Nephron progenitor cell (in vitro differentiated cells): ENCODE data around the gene TMEM271.

Experiments used
- DNase-seq: peaks from one replicate; pipeline ENCODE4 v3.0.0; 2021
- H3K27ac Mint-ChIP-seq: 2 replicates; pipeline ENCODE4 v1.8.0; 2021; ENCODE audit warnings: mild to moderate bottlenecking, moderate library complexity, mixed read lengths
- H3K27me3 Mint-ChIP-seq: 2 replicates; pipeline ENCODE4 v1.8.0; 2021; ENCODE audit warnings: mild to moderate bottlenecking, low read depth, mixed read lengths; ENCODE audit not compliant: poor library complexity
- H3K36me3 Mint-ChIP-seq: 2 replicates; pipeline ENCODE4 v1.8.0; 2021; ENCODE audit warnings: low read depth, mixed read lengths
- H3K4me1 Mint-ChIP-seq: 2 replicates; pipeline ENCODE4 v1.8.0; 2021; ENCODE audit warnings: mixed read lengths
- H3K4me3 Mint-ChIP-seq: 2 replicates; pipeline ENCODE4 v1.8.0; 2021; ENCODE audit warnings: mild to moderate bottlenecking, moderate library complexity, mixed read lengths
- H3K9me3 Mint-ChIP-seq: 2 replicates; pipeline ENCODE4 v1.8.0; 2021; ENCODE audit warnings: mild to moderate bottlenecking, moderate library complexity, mixed read lengths
- TF ChIP-seq, protein P1 (sequence below): fragments of 200-600 bp; sonication (generic); IDR thresholded peaks from 2 replicates; pipeline ENCODE4 v1.5.0; 2021; ENCODE audit warnings: antibody characterized with exemption

TMEM271 gene

DNA sequence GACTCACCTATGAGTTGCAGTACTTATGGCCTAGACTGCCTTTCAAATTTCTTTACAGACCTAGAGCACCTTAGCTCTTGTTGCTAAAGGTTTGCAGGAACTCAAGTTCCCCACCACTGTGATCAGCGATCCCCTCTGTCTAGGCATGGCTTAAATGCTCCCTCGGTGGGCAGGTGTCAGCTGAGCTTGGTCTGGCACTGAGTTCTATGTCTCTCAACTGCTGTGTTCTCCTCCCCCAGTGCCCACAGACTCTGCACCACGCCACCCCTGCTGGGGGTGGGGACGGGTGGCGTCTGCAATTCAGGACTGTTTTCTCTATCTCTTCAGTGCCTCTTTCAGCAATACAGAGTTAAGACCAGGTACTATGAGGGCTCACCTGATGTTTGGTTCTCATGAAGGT lies 30.5 kb downstream of the TMEM271 start:
- DNase-seq = no peak
- H3K4me3 Mint-ChIP-seq = no peak overlapping the region
- H3K36me3 Mint-ChIP-seq = no peaks in the 10 kb centered on the region
- no peaks in the 10 kb centered on the region for H3K4me1 Mint-ChIP-seq
- H3K27ac Mint-ChIP-seq = no peak overlapping the region
- peaks cover 40% of the 10 kb centered on the region for H3K27me3 Mint-ChIP-seq
- H3K9me3 Mint-ChIP-seq = peaks cover 5% of the 10 kb centered on the region
- TF ChIP-seq, protein P1, sequence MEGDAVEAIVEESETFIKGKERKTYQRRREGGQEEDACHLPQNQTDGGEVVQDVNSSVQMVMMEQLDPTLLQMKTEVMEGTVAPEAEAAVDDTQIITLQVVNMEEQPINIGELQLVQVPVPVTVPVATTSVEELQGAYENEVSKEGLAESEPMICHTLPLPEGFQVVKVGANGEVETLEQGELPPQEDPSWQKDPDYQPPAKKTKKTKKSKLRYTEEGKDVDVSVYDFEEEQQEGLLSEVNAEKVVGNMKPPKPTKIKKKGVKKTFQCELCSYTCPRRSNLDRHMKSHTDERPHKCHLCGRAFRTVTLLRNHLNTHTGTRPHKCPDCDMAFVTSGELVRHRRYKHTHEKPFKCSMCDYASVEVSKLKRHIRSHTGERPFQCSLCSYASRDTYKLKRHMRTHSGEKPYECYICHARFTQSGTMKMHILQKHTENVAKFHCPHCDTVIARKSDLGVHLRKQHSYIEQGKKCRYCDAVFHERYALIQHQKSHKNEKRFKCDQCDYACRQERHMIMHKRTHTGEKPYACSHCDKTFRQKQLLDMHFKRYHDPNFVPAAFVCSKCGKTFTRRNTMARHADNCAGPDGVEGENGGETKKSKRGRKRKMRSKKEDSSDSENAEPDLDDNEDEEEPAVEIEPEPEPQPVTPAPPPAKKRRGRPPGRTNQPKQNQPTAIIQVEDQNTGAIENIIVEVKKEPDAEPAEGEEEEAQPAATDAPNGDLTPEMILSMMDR = no peak

DNA sequence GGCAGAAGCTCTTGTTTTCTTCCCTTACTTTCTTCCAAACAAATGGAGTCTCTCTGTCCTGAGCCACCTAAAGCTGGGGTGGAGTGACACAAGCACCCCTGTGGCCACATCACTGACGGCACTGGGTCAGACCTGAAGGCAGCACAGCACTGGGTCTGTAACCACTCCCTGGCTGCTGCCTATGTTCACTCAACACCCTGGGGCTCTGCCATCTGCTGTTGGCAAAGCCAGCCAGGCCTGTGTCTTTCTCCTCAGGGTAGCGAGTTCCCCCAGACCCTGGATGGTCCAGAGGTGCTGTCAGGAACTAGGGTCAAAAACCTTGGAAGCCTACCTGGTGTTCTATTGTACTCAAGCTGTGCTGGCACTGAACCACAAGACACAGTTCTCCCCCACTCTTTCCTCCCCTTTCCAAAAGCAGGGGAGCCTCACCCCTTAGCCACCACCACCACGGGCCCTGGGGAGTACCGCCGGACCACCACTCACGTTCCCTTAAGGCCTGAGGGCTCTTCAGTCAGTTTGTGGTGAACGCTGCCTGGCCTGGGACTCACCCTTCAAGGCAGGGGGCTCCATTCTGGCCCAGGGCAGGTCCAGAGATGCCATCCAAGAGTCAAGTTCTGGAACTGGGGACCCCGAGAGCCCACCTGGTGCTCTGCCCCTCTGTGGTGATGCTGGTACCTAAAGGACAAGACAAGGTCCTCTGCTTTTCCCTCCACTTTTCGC lies 31.5 kb downstream of the TMEM271 start:
- TF ChIP-seq, protein P1 = no peak
- H3K27me3 Mint-ChIP-seq = peaks cover 39% of the 10 kb centered on the region
- no peaks in the 10 kb centered on the region for H3K4me1 Mint-ChIP-seq
- no peak for DNase-seq
- no peak overlapping the region for H3K27ac Mint-ChIP-seq
- H3K36me3 Mint-ChIP-seq = no peaks in the 10 kb centered on the region
- no peak overlapping the region for H3K4me3 Mint-ChIP-seq
- peaks cover 2% of the 10 kb centered on the region for H3K9me3 Mint-ChIP-seq

DNA sequence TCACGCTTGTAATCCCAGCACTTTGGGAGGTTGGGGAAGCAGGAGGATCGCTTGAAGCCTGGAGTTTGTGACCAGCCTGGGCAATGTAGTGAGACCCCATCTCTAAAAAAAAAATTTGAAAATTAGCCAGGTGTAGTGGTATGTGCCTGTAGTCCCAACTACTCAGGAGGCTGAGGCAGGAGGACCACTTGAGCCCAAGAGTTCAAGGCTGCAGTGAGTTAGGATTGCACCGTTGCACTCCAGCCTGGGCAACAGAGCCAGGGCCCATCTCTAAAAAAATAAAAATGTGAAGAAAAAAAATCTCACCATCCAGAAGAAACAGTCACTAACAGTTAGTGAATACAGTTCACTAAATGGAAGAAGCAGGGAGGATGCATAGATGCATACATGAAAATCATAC lies 34.8 kb downstream of the TMEM271 start:
- Mint-ChIP-seq H3K36me3 (no peaks in the 10 kb centered on the region), H3K4me3 (no peak overlapping the region), H3K4me1 (no peaks in the 10 kb centered on the region), H3K9me3 (no peaks in the 10 kb centered on the region), H3K27ac (no peak overlapping the region), H3K27me3 (peaks cover 29% of the 10 kb centered on the region)
- TF ChIP-seq, protein P1 = no peak
- DNase-seq = no peak

DNA sequence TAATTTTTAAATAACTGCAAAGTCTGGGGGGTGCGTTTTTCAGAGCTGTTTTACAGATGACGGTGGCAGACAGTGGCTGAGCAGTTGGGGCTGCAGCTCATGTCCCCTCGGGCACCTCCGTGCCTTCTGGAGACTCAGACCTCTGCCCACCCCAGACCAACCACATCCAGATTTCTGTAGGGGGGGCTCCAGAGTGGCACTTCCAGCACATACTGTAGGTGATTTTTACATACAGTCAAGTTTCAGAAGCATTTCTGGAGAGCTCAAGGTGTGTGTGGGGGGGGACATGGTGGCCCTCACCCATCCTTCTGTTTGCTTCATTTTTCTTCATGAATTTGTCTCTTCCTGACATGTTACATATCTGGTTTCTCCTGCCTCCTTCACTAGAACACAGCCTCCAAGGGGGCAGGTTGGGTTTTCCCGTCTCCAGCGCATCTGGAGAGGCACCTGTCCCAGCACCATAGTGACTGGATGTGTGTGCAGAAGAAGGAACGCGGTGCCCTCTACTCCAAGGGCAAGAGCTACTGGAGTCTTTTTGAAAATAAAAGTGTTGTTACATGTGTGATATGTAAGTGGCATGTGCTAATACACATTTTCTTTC lies 37.5 kb downstream of the TMEM271 start:
- H3K27ac Mint-ChIP-seq = no peak overlapping the region
- H3K9me3 Mint-ChIP-seq = no peaks in the 10 kb centered on the region
- DNase-seq = no peak
- H3K4me3 Mint-ChIP-seq = no peak overlapping the region
- peaks cover 4% of the 10 kb centered on the region for H3K36me3 Mint-ChIP-seq
- TF ChIP-seq, protein P1 = no peak
- peaks cover 10% of the 10 kb centered on the region for H3K27me3 Mint-ChIP-seq
- H3K4me1 Mint-ChIP-seq = no peaks in the 10 kb centered on the region

DNA sequence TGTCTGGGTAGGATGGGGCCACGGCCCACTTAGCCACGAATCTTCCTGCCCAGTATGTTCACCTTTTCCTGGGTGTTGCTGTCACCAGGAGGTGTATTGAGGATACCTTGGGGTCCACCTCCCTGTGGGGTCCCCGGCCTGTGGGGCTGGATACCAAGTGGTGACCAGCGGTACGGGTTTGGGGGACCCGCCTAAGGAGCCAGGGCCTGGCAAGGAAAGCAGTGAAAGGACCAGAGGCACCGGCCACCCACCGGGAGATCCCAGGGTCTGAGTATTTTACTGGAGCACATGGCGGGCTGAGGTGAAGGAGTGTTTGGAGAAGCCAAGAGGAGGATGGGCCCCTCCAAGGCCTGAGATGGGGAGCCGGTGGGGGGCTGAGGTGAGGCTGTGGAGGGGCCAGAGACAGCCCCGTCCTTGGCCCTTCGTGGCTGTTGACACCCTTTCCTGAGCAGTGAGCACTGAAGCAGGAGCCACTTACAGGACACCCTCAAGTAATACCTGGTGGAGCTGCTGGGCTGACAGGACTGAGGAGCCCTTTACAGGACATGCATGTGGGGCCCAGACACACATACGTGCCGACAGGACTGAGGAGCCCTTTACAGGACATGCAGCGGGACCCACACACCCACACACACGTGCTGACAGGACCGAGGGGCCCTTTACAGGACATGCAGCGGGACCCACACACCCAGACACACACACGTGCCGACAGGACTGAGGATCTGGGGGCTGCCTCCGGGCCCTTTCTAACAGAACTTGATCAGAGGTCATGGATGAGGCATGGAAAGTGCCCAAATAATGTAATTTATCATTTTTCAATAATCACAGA lies 38.4 kb downstream of the TMEM271 start:
- Mint-ChIP-seq H3K4me3 (no peak overlapping the region), H3K4me1 (no peaks in the 10 kb centered on the region), H3K36me3 (peaks cover 6% of the 10 kb centered on the region), H3K27ac (no peak overlapping the region), H3K27me3 (peaks cover under 1% of the 10 kb centered on the region), H3K9me3 (no peaks in the 10 kb centered on the region)
- DNase-seq = no peak
- TF ChIP-seq, protein P1 = no peak
